Spleen (tissue), 7 donors: Measurements from ENCODE around the gene MLF2.

ENCODE experiments used
- POLR2A ChIP-seq, 3 donors: fragments of 450-650 bp; IDR thresholded peaks; one replicate each; pipeline ENCODE4 v1.5.1; 2017; ENCODE audit warnings: antibody characterized with exemption in 3 of 3, mild to moderate bottlenecking in 1 of 3
- TF ChIP-seq, protein P1 (sequence below), 11 experiments: fragments of 200-600 bp in 7 of 11; fragments of 450-650 bp in 4 of 11; sonication (generic) in 4 of 11; IDR thresholded peaks in 8 of 11; conservative IDR thresholded peaks in 3 of 11; 1 replicate in 7 of 11; 2 replicates in 4 of 11; pipeline versions ENCODE4 v1.4.0 to v1.8.0; 2016 to 2021; ENCODE audit warnings: antibody characterized with exemption in 11 of 11, inconsistent platforms in 4 of 11, mild to moderate bottlenecking in 1 of 11
- donor health status: DM: no; HTN: no; CAD: no; lungs with moderate emphysema.
- donor health status: DM: no; HTN: no; CAD: no.
- donor health status: DM: no; HTN: no; CAD: no.

GRCh38 chr12:6754411-6754810, 1.5 kb upstream of the MLF2 start:
- TF ChIP-seq POLR2A (IDR thresholded peaks at IDR 0.05) = no peak
- TF ChIP-seq, protein P1, sequence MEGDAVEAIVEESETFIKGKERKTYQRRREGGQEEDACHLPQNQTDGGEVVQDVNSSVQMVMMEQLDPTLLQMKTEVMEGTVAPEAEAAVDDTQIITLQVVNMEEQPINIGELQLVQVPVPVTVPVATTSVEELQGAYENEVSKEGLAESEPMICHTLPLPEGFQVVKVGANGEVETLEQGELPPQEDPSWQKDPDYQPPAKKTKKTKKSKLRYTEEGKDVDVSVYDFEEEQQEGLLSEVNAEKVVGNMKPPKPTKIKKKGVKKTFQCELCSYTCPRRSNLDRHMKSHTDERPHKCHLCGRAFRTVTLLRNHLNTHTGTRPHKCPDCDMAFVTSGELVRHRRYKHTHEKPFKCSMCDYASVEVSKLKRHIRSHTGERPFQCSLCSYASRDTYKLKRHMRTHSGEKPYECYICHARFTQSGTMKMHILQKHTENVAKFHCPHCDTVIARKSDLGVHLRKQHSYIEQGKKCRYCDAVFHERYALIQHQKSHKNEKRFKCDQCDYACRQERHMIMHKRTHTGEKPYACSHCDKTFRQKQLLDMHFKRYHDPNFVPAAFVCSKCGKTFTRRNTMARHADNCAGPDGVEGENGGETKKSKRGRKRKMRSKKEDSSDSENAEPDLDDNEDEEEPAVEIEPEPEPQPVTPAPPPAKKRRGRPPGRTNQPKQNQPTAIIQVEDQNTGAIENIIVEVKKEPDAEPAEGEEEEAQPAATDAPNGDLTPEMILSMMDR (IDR thresholded peaks at IDR 0.05 in 8 of 11, conservative IDR thresholded peaks at IDR 0.05 in 3 of 11) = no peak
